NB4 (cell line): ENCODE results near the gene ETV6.

Experiments used
- CTCF ChIP-seq: IDR thresholded peaks from one replicate; pipeline ENCODE4 v1.5.1; 2012; ENCODE audit warnings: low read depth, low read length
- MAX ChIP-seq: IDR thresholded peaks from 2 replicates; pipeline ENCODE4 v1.6.1; 2011; ENCODE audit warnings: low read depth, low read length

- no peak for TF ChIP-seq MAX
- no peak for TF ChIP-seq CTCF
Measured at GRCh38 chr12:11642785-11643184, 6.7 kb upstream of the ETV6 start.
